Heart left ventricle (tissue), 16 donors: ENCODE measurements around the gene KCNJ1. TPM values are rescaled to one million over a fixed set of nuclear protein-coding genes. Genes with fewer than 3 reads are reported as not detected.

ENCODE experiments used
- ATAC-seq, 4 donors: fragments of 200-7000 bp; cut with Tn5 transposase; one replicate each; pipeline ENCODE4 v1.9.1; 2020 to 2022; ENCODE audit warnings: moderate library complexity in 4 of 4, mild to moderate bottlenecking in 3 of 4, moderate number of reproducible peaks in 1 of 4
- DNase-seq, 5 donors: peaks; one replicate each; pipeline ENCODE4 v3.0.0-alpha.2; 2020
- H3K27ac ChIP-seq, 12 donors: fragments of 200-600 bp; sonication (generic) in 4 of 12; one replicate each; pipeline versions ENCODE4 v1.5.0 to v1.8.0; 2016 to 2022; ENCODE audit warnings: mild to moderate bottlenecking in 2 of 12
- H3K27me3 ChIP-seq, 9 donors: fragments of 200-600 bp; sonication (generic) in 2 of 9; one replicate each; pipeline versions ENCODE4 v1.5.1 to v1.8.0; 2016 to 2022; ENCODE audit warnings: mild to moderate bottlenecking in 3 of 9
- H3K36me3 ChIP-seq, 9 donors: fragments of 200-600 bp; sonication (generic) in 2 of 9; one replicate each; pipeline versions ENCODE4 v1.5.0 to v1.8.0; 2018 to 2022; ENCODE audit warnings: mild to moderate bottlenecking in 2 of 9
- H3K4me1 ChIP-seq, 12 donors: fragments of 200-600 bp; sonication (generic) in 4 of 12; one replicate each; pipeline versions ENCODE4 v1.5.0 to v1.8.0; 2016 to 2022; ENCODE audit warnings: mild to moderate bottlenecking in 3 of 12
- H3K4me3 ChIP-seq, 12 donors: fragments of 200-600 bp; sonication (generic) in 4 of 12; one replicate each; pipeline versions ENCODE4 v1.5.0 to v1.8.0; 2017 to 2022; ENCODE audit warnings: mild to moderate bottlenecking in 9 of 12, moderate library complexity in 4 of 12
- H3K9me3 ChIP-seq, 12 donors: fragments of 200-600 bp; sonication (generic) in 4 of 12; one replicate each; pipeline versions ENCODE4 v1.5.0 to v1.8.0; 2016 to 2022; ENCODE audit warnings: mild to moderate bottlenecking in 1 of 12
- POLR2A ChIP-seq, 2 donors: fragments of 450-650 bp; IDR thresholded peaks; one replicate each; pipeline ENCODE4 v1.6.1; 2017; ENCODE audit warnings: antibody characterized with exemption in 2 of 2, mild to moderate bottlenecking in 2 of 2, moderate library complexity in 2 of 2
- WGBS, 4 donors: extraction: QIAGEN DNeasy Blood & Tissue Kit in 2 of 4; methylation state at CpG; one replicate each; pipeline versions ENCODE4 v1.1.5 to v1.1.7; 2013 to 2018; 5-methylcytosine and 5-hydroxymethylcytosine counted together
- intact Hi-C, 10 donors: fragments of 100-400 bp; cut with DNase I; formaldehyde crosslinking; loops; one replicate each; pipeline versions ENCODE4 v1.11.1 to v1.14.2; 2022
- polyA plus RNA-seq, 2 donors: library from polyadenylated mRNA; stranded (reverse); fragments of 200-250 nt; gene quantifications; one replicate each; pipeline ENCODE4 v1.2.3, GENCODE V29; 2013
- total RNA-seq, 9 donors: library from RNA; depleted of rRNA in 2 of 9; stranded (reverse); fragments of >200 nt in 2 of 9; fragmentation: NEBNext Ultra II Directional in 3 of 9; extraction: Animal tissue kit (Norgen Biotek cat#: 25700) in 3 of 9; gene quantifications; one replicate each; pipeline versions ENCODE4 v1.1.0 to v1.2.4, GENCODE V29; 2016 to 2023
- TF ChIP-seq, protein P1 (sequence below), 12 donors: fragments of 200-600 bp; sonication (generic) in 4 of 12; IDR thresholded peaks; one replicate each; pipeline versions ENCODE4 v1.5.0 to v1.8.0; 2018 to 2022; ENCODE audit warnings: antibody characterized with exemption in 12 of 12, mild to moderate bottlenecking in 5 of 12
- donor health status: ischemic (EF 13 %, LVEDD 7.1; RV severe dilation, severe dysfunction).
- donor health status: healthy with polysubstance abuse.
- donor health status: DM: no; HTN: yes; CAD: no.
- donor health status: DM: no; HTN: no; CAD: no.
- donor health status: ischemic (EF 25% LVEDD 6.9; RV normal size, moderate dysfunction).
- donor health status: ischemic (EF 25% LVEDD 5.7; RV mildly dilated, moderate dysfunction).
- donor health status: healthy.
- donor health status: DM: yes; HTN: yes; CAD: no.
- donor health status: ischemic (EF 35%, LVEDD 5.7; RV mildly dilated, moderate dysfunction).
- donor health status: nonischemic (EF 11% LVEDD 7.7; RV severe dilation, severe dysfunction).
- donor health status: DM: yes; HTN: yes; CAD: no.
- donor health status: PGD.
- donor health status: ischemic (EF 29% LVEDD 5.4; RV normal size, mild dysfunction).
- donor health status: nonischemic (EF 23%, LVEDD 6.1; RV moderate dilation, normal function).

KCNJ1 gene
- total and polyA plus RNA-seq, 11 donors, result 0.08 to 0.50 (median 0.23) TPM; not detected in 6

DNA sequence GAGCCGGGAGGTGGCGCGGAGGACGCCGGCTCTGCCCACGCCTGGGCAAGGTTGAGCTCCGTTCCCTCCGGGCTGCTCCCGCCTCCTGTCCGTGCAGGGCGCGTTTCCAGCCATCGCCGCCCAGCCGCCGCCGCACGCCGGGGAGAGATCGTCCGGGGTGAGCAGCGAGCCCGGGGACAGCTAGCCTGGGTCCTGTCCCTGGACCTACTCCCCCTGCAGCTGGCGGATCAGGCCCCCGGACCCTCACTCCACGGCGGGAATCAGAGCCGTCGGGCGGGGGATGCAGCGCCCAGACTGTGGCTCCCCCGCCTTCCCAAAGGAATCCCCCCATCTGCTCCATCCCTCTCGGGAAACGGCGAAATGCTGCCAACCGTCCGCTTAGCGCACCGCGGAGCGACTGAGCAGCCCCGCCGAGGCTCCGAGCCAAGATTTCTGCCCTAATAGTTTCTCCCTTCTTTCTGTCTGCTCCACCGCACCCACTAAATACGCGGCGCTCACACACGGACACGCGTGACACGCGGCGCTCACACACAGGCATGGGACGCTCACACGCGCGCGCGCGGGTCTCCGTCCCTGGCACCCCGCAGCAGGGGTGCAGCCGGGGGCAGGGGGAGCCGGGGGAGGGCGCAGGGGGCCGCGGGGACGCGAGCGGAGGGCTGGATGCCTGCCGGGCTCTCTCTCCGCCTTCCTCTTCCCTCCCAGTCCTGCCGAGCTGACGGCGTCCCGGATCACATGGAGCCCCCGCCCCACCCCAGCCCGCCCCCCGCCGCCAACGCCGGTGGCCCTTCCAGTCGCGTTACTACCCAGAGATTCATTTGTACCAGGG is 23.7 kb upstream of the KCNJ1 start, which contains the start of gene KCNJ5:
TSS of gene KCNJ5 (plus strand) at position 814 of the 826 bp plus-strand sequence. CDS start 19,918 bp downstream, outside the sequence.
- Histone ChIP-seq H3K4me3 (peak within 1 kb of the TSS; percentile 33 to 64 (median 55)), H3K36me3 (no peaks in the 10 kb centered on the region), H3K27ac (peak within 1 kb of the TSS in 11 of 12 donors; percentile 33 to 86 (median 74)), H3K27me3 (peaks cover 0 to 35% (median 4%) of the 10 kb centered on the region in 9 donors), H3K4me1 (peaks cover 0 to 56% (median 29%) of the 10 kb centered on the region in 12 donors), H3K9me3 (no peaks in the 10 kb centered on the region)
- WGBS, 4 donors, result 0 to 1% (median 1%) methylated on average over 20 to 85 of the region's 85 CpGs
- intact Hi-C loops, result loop anchor here in 2 of 10 donors (2.0 kb wide), 2 partner anchors 16 to 58 kb away; no protein-coding TSS in a partner anchor
- ATAC-seq (peak in 3 of 4 donors; percentile 36 to 56 (median 46)), DNase-seq (peak; percentile 45 to 76 (median 53))
- TF ChIP-seq POLR2A (IDR thresholded peaks at IDR 0.05), result no peak
- TF ChIP-seq, protein P1, sequence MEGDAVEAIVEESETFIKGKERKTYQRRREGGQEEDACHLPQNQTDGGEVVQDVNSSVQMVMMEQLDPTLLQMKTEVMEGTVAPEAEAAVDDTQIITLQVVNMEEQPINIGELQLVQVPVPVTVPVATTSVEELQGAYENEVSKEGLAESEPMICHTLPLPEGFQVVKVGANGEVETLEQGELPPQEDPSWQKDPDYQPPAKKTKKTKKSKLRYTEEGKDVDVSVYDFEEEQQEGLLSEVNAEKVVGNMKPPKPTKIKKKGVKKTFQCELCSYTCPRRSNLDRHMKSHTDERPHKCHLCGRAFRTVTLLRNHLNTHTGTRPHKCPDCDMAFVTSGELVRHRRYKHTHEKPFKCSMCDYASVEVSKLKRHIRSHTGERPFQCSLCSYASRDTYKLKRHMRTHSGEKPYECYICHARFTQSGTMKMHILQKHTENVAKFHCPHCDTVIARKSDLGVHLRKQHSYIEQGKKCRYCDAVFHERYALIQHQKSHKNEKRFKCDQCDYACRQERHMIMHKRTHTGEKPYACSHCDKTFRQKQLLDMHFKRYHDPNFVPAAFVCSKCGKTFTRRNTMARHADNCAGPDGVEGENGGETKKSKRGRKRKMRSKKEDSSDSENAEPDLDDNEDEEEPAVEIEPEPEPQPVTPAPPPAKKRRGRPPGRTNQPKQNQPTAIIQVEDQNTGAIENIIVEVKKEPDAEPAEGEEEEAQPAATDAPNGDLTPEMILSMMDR (IDR thresholded peaks at IDR 0.05), result peak in 1 of 12 donors; percentile 5

DNA sequence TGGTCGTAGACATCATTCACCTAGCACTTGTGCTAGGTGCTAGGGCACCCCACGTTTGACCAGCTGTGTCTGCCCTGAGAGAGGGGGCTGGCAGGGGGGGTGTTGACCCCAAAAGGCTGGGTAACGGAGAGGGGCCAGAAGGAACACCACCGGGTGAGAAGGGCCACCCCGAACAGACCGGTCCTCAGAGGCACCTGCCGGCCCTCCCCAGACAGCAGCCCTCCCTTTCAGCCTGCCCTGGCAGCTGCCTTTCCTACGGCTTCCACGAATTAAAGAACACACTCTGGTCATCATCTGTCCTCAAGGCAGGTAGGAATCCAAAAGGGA is 23.1 kb upstream of the KCNJ1 start:
- WGBS, 4 donors, result 28 to 38% (median 34%) methylated on average over 7 to 9 of the region's 9 CpGs
- ATAC-seq, result no peak
- intact Hi-C loops, result loop anchor here in 2 of 10 donors (2.0 kb wide), 2 partner anchors 17 to 59 kb away; no protein-coding TSS in a partner anchor
- no peak for DNase-seq
- Histone ChIP-seq H3K4me1 (peaks cover 0 to 50% (median 27%) of the 10 kb centered on the region in 12 donors), H3K27ac (peak overlapping the region in 5 of 12 donors; percentile 49 to 79 (median 70)), H3K36me3 (no peaks in the 10 kb centered on the region), H3K4me3 (peak overlapping the region in 11 of 12 donors; percentile 44 to 64 (median 55)), H3K27me3 (peaks cover 0 to 35% (median 4%) of the 10 kb centered on the region in 9 donors), H3K9me3 (no peaks in the 10 kb centered on the region)
- TF ChIP-seq POLR2A (IDR thresholded peaks at IDR 0.05), result no peak
- TF ChIP-seq, protein P1 (IDR thresholded peaks at IDR 0.05), result no peak

DNA sequence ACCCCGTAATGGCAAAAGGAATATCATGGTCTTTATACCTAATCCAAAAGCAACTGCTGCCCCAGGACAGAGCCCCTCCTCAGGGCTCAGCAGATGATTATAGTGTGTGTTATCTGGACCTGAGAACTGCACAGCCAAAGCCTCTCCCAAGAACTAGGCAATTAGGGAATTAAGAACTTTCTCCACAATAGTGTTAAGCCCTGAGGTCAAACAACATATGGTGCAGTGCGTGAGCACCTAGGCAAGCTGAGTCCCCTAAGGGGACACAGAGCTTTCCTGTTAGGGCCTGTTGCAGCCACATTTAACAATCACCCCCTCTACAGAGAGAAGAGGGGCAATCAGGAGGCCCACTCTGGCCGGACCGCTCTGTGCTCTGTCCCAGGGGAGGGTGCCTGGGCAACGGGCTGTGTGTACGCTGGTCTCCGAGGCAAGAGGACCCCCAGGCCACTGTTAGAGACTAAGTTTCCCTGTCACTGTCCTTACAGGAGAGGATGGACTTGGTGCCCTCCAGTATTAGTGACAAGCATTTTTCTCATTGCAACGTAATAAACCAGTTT is 22.6 kb upstream of the KCNJ1 start:
- no peaks in the 10 kb centered on the region for H3K36me3 ChIP-seq
- peaks cover 0 to 35% (median 4%) of the 10 kb centered on the region in 9 donors for H3K27me3 ChIP-seq
- WGBS, 4 donors, result 82 to 98% (median 88%) methylated on average over 5 to 8 of the region's 8 CpGs

More for the DNA sequence above, 22.6 kb upstream of the KCNJ1 start:
- DNase-seq, result no peak
- ATAC-seq, result no peak
- no peak overlapping the region for H3K27ac ChIP-seq
- intact Hi-C loops, result loop anchor here in 4 of 10 donors (2.0 to 10.0 kb wide), 5 partner anchors 17 to 855 kb away; no protein-coding TSS in a partner anchor
- TF ChIP-seq, protein P1 (IDR thresholded peaks at IDR 0.05), result no peak
- no peak for TF ChIP-seq POLR2A (IDR thresholded peaks at IDR 0.05)
- H3K4me3 ChIP-seq, result no peak overlapping the region
- no peaks in the 10 kb centered on the region for H3K9me3 ChIP-seq
- H3K4me1 ChIP-seq, result peaks cover 0 to 46% (median 27%) of the 10 kb centered on the region in 12 donors
